NCI-H187 (cell line): ENCODE results near the gene ZNF75A.

ENCODE experiments used
- DNase-seq, 2 experiments: peaks; one replicate each; lab custom pipeline; 2025; lab: John Stamatoyannopoulos, UW

Gene ZNF75A

DNA sequence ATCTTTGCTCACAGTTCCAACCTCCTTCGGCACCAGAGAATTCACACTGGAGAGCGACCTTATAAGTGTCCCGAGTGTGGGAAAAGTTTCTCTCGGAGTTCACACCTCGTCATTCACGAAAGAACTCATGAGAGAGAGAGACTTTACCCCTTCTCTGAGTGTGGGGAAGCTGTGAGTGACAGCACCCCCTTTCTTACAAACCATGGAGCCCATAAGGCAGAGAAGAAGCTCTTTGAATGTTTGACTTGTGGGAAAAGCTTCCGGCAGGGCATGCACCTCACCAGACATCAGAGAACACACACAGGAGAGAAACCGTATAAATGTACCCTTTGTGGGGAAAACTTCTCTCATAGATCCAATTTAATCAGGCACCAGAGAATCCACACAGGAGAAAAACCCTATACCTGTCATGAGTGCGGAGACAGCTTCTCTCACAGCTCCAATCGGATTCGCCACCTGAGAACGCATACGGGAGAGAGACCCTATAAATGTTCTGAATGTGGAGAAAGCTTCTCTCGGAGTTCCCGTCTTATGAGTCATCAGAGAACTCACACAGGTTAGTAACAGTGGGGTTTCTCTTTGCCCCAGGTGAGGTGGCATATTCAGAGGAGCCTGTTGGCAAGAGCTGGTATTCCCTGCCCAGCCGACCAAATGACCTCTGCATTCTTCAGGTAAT is 15.2 kb upstream of the ZNF75A start:
- DNase-seq: no peak

DNA sequence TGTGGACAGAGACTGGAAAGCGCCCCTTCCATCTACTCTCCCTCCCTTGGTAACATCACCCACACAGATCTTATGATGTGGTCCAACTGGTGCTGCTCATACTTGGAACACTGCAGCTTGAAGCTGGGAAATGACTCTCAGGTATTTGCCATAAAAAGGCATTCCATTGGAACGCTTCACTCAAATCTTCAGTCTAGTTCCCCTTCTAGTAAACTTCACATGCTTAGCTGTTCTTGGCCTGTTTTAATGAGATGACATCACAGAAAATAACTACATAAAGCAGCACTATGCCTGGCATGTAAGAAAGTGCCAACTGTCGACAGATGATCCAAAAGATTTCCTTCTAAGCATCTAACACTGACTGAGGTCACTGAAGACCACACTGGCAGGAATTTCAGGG is 12.7 kb upstream of the ZNF75A start:
- no peak for DNase-seq

DNA sequence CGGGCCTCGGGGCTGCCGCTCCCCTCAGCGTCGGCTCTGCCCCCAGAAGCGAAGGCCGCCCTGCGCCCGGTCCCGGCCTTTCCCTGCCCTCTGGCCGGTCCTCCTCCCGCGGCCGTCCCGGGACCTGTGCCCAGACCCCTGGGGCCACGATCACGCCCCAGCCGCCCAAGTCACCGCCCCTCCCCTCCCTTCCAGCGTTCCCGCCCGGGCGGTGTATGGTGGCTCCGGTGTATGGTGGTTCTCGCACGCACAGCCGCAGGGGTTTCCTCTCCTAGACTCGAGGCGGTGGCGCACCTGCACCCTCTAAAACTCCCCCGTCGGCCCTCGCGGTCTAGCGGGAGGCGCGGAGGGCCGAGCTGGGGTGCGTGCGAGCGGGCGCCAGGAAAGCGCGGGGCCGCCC is 10.1 kb upstream of the ZNF75A start:
- DNase-seq: no peak

DNA sequence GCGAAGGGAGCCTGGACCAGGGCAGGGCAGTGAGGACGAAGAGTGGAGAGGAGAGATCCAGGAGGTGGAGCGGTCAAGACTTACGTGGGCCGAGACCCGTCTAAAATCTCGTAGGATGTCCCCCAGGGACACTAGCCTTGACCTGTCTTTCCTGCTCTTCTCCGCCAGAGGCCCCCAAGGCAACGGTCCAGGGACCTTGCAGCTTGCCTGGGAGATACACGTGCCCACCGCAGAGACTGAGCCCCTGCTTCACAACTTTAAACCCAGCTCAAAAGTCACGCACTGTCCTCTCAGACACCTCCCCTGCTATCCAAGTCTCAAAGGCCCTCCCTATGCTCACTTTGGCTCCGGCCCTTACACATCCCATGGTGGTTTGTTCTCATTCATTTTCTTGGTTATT is 9.5 kb upstream of the ZNF75A start:
- DNase-seq: no peak

DNA sequence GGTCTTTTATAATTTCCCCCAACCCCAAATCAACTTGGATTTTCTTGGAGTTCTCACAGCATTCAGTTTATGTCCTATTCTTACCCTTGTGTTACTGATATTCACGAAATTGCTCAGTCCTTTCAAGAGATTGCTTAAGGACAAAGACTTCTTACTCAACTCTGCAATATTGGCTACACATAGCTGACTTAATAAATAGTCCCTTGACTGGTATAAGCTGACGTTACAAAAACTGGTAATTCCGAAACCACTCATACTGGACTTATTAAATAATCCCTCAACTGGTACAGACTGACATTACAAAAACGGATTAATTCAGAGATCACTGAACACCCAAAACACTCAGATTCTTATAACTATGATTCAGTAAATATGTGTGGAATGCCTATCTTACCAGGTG is 927 bp upstream of the ZNF75A start:
- no peak for DNase-seq

DNA sequence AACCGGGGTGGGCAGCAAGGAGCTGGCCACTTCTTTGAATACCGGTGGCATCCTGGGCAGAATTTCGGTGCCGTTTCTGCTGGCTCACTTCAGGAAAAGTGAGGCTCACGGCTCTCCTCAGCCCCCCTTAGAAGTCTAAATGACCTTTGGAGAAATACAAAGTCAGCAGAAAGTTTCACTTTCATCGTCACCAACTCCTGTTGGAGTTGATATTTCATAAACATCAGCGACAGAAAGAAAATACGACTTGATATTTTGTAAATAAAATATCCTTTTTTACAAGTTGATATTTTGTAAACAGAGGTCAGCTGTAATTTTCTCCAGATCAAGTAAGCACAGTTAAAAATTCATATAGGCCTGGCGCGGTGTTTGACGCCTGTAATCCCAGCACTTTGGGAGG is 781 bp downstream of the ZNF75A start:
- no peak for DNase-seq

DNA sequence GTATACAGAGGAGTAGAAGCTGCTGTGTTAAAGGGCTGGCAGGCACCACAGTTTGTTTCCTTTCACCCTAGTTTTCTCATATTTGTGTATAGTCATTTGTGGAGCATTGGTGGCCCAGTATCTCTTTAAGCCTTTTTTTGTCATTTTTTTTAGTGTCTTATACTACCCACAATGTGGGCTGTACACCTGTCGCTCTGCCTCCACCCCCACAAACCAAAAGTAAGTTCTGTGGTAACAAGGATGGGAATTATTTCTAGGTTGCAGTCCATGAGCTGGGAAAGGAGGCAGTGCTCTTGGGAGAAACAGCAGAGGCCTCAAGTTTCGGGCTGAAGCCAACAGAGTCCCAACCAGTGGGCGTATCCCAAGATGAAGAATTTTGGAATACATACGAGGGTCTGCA is 6.2 kb downstream of the ZNF75A start:
- no peak for DNase-seq

DNA sequence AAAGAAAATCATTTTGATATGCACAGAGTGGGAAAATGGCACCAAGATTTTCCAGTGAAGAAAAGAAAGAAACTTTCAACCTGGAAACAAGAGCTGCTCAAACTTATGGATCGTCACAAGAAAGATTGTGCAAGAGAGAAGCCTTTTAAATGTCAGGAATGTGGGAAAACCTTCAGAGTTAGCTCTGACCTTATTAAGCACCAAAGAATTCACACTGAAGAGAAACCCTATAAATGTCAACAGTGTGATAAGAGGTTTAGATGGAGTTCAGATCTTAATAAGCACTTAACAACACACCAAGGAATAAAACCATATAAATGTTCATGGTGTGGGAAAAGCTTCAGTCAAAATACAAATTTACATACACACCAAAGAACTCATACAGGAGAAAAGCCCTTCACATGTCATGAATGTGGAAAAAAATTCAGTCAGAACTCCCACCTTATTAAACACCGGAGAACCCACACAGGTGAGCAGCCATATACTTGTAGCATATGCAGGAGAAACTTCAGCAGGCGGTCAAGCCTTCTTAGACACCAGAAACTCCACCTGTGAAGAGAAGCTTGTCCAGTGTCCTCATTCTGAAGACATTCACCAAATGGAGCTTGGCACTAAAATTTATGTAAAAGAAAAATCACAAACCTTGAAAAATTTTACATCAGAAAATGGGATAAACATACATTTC is 12.2 kb downstream of the ZNF75A start:
- DNase-seq: no peak

DNA sequence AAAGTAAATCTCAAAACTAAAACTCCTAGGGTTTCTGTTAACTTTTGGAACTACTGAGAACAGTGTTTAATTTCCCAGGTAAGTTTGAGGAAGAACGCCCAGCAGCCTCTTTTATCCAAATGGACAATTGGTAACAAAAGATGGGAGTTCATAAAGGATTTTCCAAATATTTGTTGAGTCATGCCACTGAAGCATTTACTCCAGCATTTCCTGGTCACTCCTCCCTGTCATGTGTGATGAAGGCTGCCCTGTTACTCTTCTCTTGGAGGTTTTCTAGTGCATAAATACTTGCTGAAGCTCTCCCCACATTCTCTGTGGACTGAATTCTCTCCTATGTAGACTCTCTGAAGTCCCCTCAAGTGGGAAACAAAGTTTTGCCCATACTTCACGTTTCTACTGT is 16.5 kb downstream of the ZNF75A start:
- DNase-seq: no peak

DNA sequence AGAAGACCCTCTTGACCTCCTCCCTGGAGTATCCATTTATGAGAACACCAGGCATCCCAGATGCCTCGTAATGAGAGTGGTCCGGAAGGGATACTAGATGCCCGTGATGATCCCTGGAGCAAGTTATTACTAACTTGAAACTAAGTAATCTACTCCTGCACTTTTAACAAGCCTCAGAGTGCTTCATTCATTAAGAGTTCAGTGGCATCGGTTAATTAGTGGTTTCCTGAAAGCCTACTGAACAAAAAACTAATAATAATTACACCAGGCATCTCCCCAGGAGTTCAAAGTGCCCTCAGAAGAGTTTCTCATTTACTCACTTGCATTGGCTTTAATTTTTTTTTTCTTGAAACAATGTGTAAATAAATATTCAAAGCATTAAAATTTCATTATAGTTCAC is 22.2 kb downstream of the ZNF75A start:
- DNase-seq: no peak

DNA sequence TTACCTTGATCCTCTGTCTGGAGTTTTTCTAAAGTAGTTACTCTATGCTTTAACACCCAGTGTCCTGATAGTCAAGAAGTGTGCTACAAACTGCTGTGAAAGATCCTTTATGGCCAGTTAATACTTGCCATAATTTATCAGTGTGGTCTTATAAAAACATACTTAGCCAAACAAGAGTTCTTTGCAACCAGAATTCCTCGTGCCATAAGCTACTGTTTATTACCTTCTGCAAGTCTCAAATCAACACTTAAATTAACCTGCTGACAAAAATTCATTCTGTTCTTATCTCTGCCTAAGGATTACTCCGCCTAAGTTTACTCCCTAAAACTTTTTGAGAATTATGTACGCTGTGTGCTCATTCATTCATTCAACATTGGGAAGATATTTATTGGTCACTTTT is 22.8 kb downstream of the ZNF75A start:
- DNase-seq: no peak

DNA sequence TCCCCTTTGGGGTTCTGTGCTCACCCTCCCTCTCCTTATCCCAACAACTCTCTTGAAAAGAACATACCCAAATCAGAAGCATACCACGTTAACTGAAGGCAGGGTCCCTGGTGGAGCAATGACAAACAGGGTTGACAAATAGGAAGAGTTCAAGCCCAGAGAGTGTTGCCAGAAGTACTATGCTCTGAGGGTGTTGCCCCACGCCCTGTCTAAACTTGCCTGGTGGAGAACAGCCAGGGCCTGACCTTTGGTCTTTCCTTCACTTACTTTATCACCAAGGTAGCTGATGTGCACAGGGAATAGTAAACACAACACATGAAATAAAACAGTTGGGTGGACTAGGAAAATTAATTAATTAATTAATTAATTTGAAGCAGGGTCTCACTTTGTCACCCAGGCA is 23.3 kb downstream of the ZNF75A start:
- DNase-seq: no peak

DNA sequence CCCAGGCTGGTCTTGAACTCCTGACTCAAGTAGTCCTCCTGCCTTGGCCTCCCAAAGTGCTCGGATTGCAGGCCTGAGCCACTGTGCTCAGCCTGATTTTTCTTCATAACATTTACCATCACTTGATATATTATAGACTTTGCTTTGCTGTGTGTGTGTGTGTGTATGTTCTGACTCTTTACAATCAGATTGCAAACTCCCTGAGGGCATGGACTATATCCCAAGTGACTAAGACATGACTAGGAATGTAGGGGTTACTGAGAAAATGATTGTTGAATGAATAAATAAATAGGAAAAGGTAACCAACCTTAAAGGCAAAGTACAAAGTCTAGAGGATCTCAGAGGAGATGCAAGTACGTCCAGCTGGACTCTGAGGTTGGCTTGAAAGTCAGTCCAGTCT is 40.7 kb downstream of the ZNF75A start:
- no peak for DNase-seq

DNA sequence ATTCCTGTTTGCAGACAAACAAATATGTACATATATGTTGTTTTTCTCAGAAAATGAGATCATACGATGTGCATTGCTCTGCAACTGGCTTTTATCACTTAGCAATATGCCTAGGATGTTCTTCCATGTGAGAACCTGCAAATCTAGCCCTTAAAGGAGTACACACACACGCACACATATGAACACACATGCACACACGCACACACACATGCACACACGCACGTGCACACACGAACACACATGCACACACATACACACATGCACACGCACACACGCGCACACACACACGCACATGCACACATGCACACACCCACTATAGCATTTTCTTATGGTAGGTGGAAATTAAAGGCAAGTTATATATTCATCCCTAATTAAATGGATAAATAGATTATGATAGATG is 42.3 kb downstream of the ZNF75A start:
- no peak for DNase-seq

DNA sequence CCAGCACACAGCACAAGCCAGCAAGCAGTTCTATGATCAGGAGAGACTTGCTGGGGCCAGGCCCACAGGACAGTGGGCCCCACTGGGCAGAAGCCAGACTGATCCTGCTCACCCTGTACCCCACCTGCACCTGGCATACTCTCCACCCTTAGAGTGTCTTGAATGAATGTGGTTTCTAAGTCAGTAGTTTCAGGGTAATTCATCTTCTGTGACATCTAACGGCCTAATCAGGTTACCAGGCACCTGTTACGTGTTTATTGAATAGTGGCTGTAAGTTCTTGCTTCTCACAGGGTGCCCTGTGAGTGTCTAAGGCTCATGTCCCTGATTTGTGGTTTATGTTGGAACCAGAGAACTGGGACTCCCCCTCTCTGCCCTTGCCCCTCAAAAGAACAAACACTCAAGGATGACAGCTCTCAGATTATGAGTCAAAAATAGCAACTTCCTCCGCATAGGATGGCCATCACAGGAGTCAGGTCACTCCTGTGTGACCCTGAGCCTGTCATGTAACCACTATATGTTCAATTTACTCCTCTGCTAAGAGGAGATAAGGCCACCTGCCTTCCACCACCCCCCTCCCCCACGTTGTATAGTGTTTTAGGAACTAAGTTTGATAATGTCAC is 43.4 kb downstream of the ZNF75A start:
- peak; percentile 53 to 81 for DNase-seq

DNA sequence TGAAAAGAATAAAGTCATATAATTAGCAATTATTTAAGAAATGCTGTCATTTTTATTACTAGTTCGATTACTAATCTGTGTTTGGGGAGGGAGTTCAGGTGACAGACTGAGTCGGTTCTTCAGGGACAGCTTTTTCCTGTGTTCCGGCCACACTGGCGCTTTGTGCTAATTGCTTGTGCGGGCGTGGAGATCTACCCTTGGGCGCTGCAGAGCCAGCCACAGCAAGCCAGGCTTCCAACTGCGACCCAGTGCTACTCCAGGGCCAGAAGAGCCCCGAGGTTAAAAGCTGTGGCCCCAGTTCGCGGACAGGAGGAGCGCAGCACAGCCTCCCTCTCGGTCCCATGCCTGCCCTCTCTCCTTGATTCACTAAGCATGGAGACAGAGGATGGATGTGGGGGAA is 43.9 kb downstream of the ZNF75A start:
- peak; percentile 9 to 41 for DNase-seq

DNA sequence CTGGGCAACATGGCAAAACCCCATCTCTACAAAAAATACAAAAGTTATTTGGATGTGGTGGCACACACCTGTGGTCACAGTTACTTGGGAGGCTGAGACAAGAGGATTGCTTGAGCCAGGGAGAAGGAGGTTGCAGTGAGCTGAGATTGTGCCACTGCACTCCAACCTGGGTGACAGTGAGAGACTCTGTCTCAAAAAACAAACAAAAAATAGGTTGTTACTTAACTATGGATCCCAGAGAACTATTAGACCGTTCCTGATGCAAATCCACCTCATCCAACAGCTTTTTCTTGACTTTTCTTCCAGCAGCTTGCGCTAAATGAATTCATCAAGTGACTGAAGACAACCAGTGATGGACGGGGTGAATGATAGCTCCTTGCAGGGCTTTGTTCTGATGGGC is 50.3 kb downstream of the ZNF75A start, which contains the start of gene OR2C1:
Gene OR2C1, plus strand, starts transcription at position 301 of the 400 bp plus-strand sequence. Its CDS starts 52 bp downstream, at position 353.
- no peak for DNase-seq

DNA sequence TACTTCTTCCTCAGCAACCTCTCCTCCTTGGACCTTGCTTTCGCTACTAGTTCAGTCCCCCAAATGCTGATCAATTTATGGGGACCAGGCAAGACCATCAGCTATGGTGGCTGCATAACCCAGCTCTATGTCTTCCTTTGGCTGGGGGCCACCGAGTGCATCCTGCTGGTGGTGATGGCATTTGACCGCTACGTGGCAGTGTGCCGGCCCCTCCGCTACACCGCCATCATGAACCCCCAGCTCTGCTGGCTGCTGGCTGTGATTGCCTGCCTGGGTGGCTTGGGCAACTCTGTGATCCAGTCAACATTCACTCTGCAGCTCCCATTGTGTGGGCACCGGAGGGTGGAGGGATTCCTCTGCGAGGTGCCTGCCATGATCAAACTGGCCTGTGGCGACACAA is 50.8 kb downstream of the ZNF75A start:
- no peak for DNase-seq

DNA sequence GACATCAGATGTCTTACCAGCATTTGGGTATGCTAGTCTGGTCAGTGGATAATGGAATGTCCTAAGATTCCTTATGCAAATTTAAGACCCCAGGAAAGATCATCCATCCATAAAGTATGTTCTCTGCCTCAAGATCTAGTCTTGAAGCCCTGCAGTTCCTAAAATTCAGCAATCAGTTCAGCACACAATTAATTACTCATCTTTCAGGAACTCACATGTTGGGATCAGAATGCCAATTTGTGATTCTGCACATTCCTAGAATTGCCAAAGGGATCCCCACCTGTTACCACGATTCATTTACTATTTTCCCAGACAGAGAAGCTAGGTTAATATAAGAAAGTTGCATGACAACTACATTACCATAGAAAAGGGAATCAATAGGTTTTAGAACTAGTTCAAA is 53.6 kb downstream of the ZNF75A start:
- no peak for DNase-seq

DNA sequence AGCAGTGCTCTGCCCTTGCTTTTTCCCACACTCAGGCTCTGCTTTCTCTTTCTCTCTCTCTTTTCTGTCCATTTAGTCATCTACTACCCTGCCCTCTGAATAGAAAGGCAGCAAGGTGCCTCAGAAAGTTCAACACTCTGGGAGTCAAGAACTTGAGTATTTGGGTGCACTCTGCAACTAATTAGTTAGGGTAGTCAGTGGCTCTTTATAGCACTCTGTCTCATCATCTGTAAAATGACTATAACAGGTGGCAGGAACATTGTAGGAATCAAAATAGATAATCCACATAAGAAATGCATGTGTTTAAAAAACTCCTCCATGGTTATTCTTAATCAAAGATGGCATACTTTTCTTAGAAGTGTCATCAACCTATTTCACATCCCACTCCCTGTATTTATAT is 57.6 kb downstream of the ZNF75A start:
- no peak for DNase-seq

DNA sequence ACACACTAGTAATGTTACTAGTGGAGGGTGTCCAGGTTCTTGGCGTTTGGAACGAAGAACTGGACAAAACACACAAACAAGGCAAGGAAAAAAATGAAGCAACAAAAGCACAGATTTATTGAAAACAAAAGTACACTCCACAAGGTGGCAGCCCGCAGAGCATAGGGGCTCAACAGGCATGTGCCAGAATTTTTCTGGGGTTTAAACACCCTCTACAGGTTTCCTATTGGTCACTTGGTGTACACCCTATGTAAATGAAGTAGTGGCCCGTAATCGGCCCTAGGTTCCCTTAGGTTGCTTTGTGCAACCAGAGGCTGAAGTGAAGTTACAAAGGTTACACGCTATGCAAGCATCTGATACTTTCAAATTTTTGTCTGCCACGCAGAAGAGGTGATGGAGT is 58.5 kb downstream of the ZNF75A start:
- no peak for DNase-seq

DNA sequence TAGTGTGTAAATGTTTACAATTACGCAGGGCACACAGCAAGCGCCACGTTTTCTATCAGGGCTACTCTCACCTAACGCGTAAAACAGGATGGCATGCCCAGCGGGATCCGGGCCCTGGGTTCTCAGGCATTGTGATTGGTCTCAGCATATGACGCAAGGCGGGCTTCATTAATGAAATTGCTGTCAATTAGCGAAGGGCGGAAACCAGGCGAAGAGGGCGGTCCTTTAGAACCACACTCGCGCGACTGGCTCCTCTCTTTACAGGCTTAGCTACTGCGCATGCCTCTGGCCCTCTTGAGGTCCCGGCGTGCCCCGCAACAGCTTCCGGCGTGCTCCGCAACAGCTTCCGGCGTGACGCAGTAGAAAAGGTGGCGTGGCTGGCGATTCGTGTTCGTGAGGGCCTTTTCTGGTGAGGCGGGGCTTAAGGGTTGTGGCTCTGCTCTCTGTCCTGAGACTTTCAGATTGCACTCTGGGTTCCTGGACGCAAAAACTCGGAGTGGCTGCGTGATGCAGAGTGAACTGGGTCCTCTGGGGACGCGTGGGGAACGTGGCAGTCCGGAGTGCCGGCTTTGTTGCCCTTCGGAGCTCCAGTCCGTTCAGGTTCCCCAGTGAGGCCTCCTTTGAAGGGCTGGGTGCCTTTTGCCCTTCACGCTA is 59.6 kb downstream of the ZNF75A start:
- peak in 1 of 2 experiments; percentile 67 for DNase-seq
